DMS153 (cell line): ENCODE measurements around the gene VPREB1.
"Not testable (repeated sequence)": the region's sequence is repeated elsewhere in the genome, so short reads cannot be mapped to it uniquely, and the experiment has no call there.

Experiments
- DNase-seq: peaks from one replicate; lab custom pipeline; 2025; lab: John Stamatoyannopoulos, UW

VPREB1 gene

GRCh38 chr22:22214819-22215329 lies 29.7 kb upstream of the VPREB1 start:
- DNase-seq: no peak

- DNase-seq: no peak
Observed at GRCh38 chr22:22215659-22216449, 28.7 kb upstream of the VPREB1 start.

- no peak for DNase-seq
Observed at GRCh38 chr22:22216450-22216959, 28.1 kb upstream of the VPREB1 start.

- no peak for DNase-seq
Observed at GRCh38 chr22:22218302-22218701, 26.3 kb upstream of the VPREB1 start.

GRCh38 chr22:22219140-22219996 lies 25.2 kb upstream of the VPREB1 start:
- peak; percentile 38 for DNase-seq

GRCh38 chr22:22221043-22221442 lies 23.5 kb upstream of the VPREB1 start:
- not testable (repeated sequence) for DNase-seq

GRCh38 chr22:22226448-22227187 lies 18.0 kb upstream of the VPREB1 start:
- no peak for DNase-seq

- DNase-seq: no peak
Observed at GRCh38 chr22:22228421-22228820, 16.2 kb upstream of the VPREB1 start.

- no peak for DNase-seq
Observed at GRCh38 chr22:22228921-22229320, 15.7 kb upstream of the VPREB1 start.

- DNase-seq: no peak
Observed at GRCh38 chr22:22229683-22230420, 14.7 kb upstream of the VPREB1 start.

- no peak for DNase-seq
Observed at GRCh38 chr22:22230438-22230837, 14.1 kb upstream of the VPREB1 start.

GRCh38 chr22:22233081-22233480 lies 11.5 kb upstream of the VPREB1 start:
- DNase-seq: no peak

- DNase-seq: no peak
Observed at GRCh38 chr22:22235558-22235957, 9.0 kb upstream of the VPREB1 start.

- DNase-seq: no peak
Observed at GRCh38 chr22:22237521-22237920, 7.1 kb upstream of the VPREB1 start.

- no peak for DNase-seq
Observed at GRCh38 chr22:22239311-22239939, 5.2 kb upstream of the VPREB1 start.

GRCh38 chr22:22241554-22241898 lies 3.1 kb upstream of the VPREB1 start:
- no peak for DNase-seq

- no peak for DNase-seq
Observed at GRCh38 chr22:22242488-22242887, 2.1 kb upstream of the VPREB1 start.

GRCh38 chr22:22243033-22243680 lies 1.4 kb upstream of the VPREB1 start:
- no peak for DNase-seq

GRCh38 chr22:22245256-22245909 lies 797 bp downstream of the VPREB1 start:
- no peak for DNase-seq
